SU-DHL-6 (cell line): Measurements from ENCODE around the gene DLL4.

Experiments used
- H2AFZ ChIP-seq: fragments of 200-600 bp; sonication (generic); 2 replicates; pipeline ENCODE4 v1.6.1; 2014; ENCODE audit warnings: low read depth, mild to moderate bottlenecking, moderate library complexity, mixed read lengths, antibody characterized with exemption, low read length; ENCODE audit not compliant: severe bottlenecking
- H3F3A ChIP-seq: fragments of 200-600 bp; shearing (Covaris generic); 2 replicates; pipeline ENCODE4 v1.6.0; 2016; ENCODE audit warnings: antibody characterized with exemption, mild to moderate bottlenecking; ENCODE audit not compliant: insufficient read depth
- H3K27ac ChIP-seq: fragments of 200-600 bp; sonication (generic); 2 replicates; pipeline ENCODE4 v1.5.1; 2016; ENCODE audit warnings: low read depth, mild to moderate bottlenecking, low read length, moderate library complexity, mixed read lengths
- H3K27me3 ChIP-seq: fragments of 200-600 bp; sonication (generic), shearing (Covaris generic); 2 replicates; pipeline ENCODE4 v1.6.0; 2014; ENCODE audit warnings: mild to moderate bottlenecking, low read length
- H3K36me3 ChIP-seq: fragments of 200-600 bp; sonication (generic); 2 replicates; pipeline ENCODE4 v1.6.1; 2014; ENCODE audit warnings: mild to moderate bottlenecking, low read length, mixed read lengths
- H3K4me2 ChIP-seq: fragments of 300-600, 200-600 bp; shearing (Covaris generic), sonication (generic); 2 replicates; pipeline ENCODE4 v1.6.0; 2014; ENCODE audit warnings: low read length, low read depth, mild to moderate bottlenecking; ENCODE audit not compliant: poor library complexity, severe bottlenecking
- H3K4me3 ChIP-seq: fragments of 200-600 bp; sonication (generic); 2 replicates; pipeline ENCODE4 v1.5.1; 2014; ENCODE audit warnings: antibody characterized with exemption, low read length, mild to moderate bottlenecking, mixed read lengths; ENCODE audit not compliant: insufficient read depth, poor library complexity, severe bottlenecking
- H3K79me2 ChIP-seq: fragments of 200-600 bp; sonication (generic); 2 replicates; pipeline ENCODE4 v1.6.1; 2014; ENCODE audit warnings: mild to moderate bottlenecking, low read length, moderate library complexity; ENCODE audit not compliant: insufficient read depth
- H3K9ac ChIP-seq: fragments of 200-600 bp; sonication (generic); 2 replicates; pipeline ENCODE4 v1.7.0; 2014; ENCODE audit warnings: mild to moderate bottlenecking, low read length
- H3K9me2 ChIP-seq: fragments of 200-600 bp; sonication (generic); replicated peaks from 2 replicates; pipeline ENCODE4 v1.6.1; 2014; ENCODE audit warnings: low read length; ENCODE audit not compliant: insufficient read depth
- H3K9me3 ChIP-seq: fragments of 200-600 bp; sonication (generic); 2 replicates; pipeline ENCODE4 v1.6.1; 2014; ENCODE audit warnings: low read length, mixed read lengths; ENCODE audit not compliant: insufficient read depth
- H4K20me1 ChIP-seq: fragments of 200-600 bp; sonication (generic); 2 replicates; pipeline ENCODE4 v1.6.1; 2014; ENCODE audit warnings: low read depth, mild to moderate bottlenecking, antibody characterized with exemption, low read length, moderate library complexity, mixed read lengths
- EZH2phosphoT487 ChIP-seq: fragments of 200-600 bp; sonication (generic), shearing (Covaris generic); conservative IDR thresholded peaks from 2 replicates; pipeline ENCODE4 v1.6.1; 2018; ENCODE audit warnings: mild to moderate bottlenecking, antibody characterized with exemption, low read length, moderate library complexity, mixed read lengths
- TF ChIP-seq, protein P1 (sequence below): fragments of 200-600 bp; sonication (generic); IDR thresholded peaks from one replicate; pipeline ENCODE4 v1.5.1; 2017; ENCODE audit warnings: antibody characterized with exemption, mild to moderate bottlenecking, low read length, moderate library complexity; ENCODE audit not compliant: insufficient read depth, poor library complexity, severe bottlenecking

The DLL4 gene

GRCh38 chr15:40917585-40917984 lies 11.6 kb upstream of the DLL4 start:
- no peaks in the 10 kb centered on the region for H3K9me3 ChIP-seq
- no peaks in the 10 kb centered on the region for H3F3A ChIP-seq
- H3K36me3 ChIP-seq = no peaks in the 10 kb centered on the region
- H3K9ac ChIP-seq = no peak overlapping the region
- H2AFZ ChIP-seq = no peak overlapping the region
- H4K20me1 ChIP-seq = no peaks in the 10 kb centered on the region
- no peak overlapping the region for H3K27ac ChIP-seq
- H3K79me2 ChIP-seq = no peaks in the 10 kb centered on the region
- H3K27me3 ChIP-seq = no peaks in the 10 kb centered on the region
- no peak overlapping the region for H3K4me2 ChIP-seq
- H3K9me2 ChIP-seq = no peaks in the 10 kb centered on the region
- H3K4me3 ChIP-seq = no peak overlapping the region
- TF ChIP-seq, protein P1, sequence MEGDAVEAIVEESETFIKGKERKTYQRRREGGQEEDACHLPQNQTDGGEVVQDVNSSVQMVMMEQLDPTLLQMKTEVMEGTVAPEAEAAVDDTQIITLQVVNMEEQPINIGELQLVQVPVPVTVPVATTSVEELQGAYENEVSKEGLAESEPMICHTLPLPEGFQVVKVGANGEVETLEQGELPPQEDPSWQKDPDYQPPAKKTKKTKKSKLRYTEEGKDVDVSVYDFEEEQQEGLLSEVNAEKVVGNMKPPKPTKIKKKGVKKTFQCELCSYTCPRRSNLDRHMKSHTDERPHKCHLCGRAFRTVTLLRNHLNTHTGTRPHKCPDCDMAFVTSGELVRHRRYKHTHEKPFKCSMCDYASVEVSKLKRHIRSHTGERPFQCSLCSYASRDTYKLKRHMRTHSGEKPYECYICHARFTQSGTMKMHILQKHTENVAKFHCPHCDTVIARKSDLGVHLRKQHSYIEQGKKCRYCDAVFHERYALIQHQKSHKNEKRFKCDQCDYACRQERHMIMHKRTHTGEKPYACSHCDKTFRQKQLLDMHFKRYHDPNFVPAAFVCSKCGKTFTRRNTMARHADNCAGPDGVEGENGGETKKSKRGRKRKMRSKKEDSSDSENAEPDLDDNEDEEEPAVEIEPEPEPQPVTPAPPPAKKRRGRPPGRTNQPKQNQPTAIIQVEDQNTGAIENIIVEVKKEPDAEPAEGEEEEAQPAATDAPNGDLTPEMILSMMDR = no peak
- no peak for TF ChIP-seq EZH2phosphoT487

DNA sequence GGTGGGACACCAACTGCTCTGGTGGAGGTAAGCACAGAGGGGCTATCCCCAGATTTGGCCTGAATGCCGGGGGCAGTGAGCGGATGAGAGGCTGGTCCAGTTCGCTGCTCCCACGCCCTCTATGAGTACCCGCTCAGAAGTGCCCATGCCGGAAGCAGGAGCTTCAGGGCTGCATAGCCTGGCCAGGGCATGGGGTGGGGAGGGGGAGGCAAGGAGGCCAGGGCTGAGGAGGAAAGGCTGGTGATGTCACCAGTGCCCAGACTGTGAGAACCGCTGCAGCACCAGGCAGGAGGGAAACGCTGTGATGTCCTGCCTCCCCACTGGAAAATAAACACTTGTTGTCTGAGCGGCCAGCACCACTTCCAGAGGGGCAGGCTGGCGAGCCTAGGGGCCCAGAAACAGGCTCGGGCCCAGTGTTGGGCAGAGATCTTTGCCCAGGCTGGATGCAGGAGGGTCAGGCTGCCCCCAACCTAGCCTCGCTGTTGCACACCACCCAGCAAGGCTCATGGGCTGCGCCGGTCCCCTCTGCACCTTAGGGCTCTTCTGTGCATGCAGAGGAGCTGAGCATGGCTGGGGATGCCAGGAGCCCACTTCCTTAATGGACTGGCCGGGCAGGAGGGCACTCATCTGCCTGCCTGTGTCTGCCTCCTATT lies 10.9 kb upstream of the DLL4 start:
- Histone ChIP-seq H3K4me2 (no peak overlapping the region), H3K27me3 (no peaks in the 10 kb centered on the region)

GRCh38 chr15:40918799-40919392 lies 10.2 kb upstream of the DLL4 start:
- Histone ChIP-seq H3K9me3 (no peaks in the 10 kb centered on the region), H3K4me2 (no peak overlapping the region), H3K9ac (no peak overlapping the region), H3K27me3 (no peaks in the 10 kb centered on the region), H3K9me2 (no peaks in the 10 kb centered on the region), H4K20me1 (no peaks in the 10 kb centered on the region), H2AFZ (no peak overlapping the region), H3K36me3 (no peaks in the 10 kb centered on the region), H3K4me3 (no peak overlapping the region), H3F3A (no peaks in the 10 kb centered on the region), H3K27ac (no peak overlapping the region), H3K79me2 (no peaks in the 10 kb centered on the region)
- TF ChIP-seq EZH2phosphoT487 = no peak
- TF ChIP-seq, protein P1 = no peak

More for the DNA sequence above, 10.9 kb upstream of the DLL4 start:
- Histone ChIP-seq H2AFZ (no peak overlapping the region), H4K20me1 (no peaks in the 10 kb centered on the region), H3K9ac (no peak overlapping the region), H3K79me2 (no peaks in the 10 kb centered on the region), H3K36me3 (no peaks in the 10 kb centered on the region), H3K9me2 (no peaks in the 10 kb centered on the region), H3K27ac (no peak overlapping the region), H3K9me3 (no peaks in the 10 kb centered on the region), H3K4me3 (no peak overlapping the region), H3F3A (no peaks in the 10 kb centered on the region)
- TF ChIP-seq EZH2phosphoT487 = no peak
- TF ChIP-seq, protein P1 = no peak
